HUES48 (cell line): Measurements from ENCODE around the gene LGALS7.

Source experiments
- H3K27ac ChIP-seq: one replicate; pipeline ENCODE4 v1.7.0; 2013; ENCODE audit warnings: low read depth, low read length, inconsistent platforms
- H3K27me3 ChIP-seq: 2 replicates; pipeline ENCODE4 v1.6.1; 2013; ENCODE audit warnings: mild to moderate bottlenecking, low read length; ENCODE audit not compliant: control insufficient read depth, insufficient read depth
- H3K36me3 ChIP-seq: 2 replicates; pipeline ENCODE4 v1.6.1; 2013; ENCODE audit warnings: low read length; ENCODE audit not compliant: control insufficient read depth, insufficient read depth
- H3K4me1 ChIP-seq: 2 replicates; pipeline ENCODE4 v1.6.1; 2013; ENCODE audit warnings: mild to moderate bottlenecking, low read length; ENCODE audit not compliant: control insufficient read depth, insufficient read depth
- H3K4me3 ChIP-seq: 2 replicates; pipeline ENCODE4 v1.5.1; 2013; ENCODE audit warnings: mild to moderate bottlenecking, low read depth, low read length
- H3K9ac ChIP-seq: 2 replicates; pipeline ENCODE4 v1.6.1; 2013; ENCODE audit warnings: mild to moderate bottlenecking, low read depth, low read length, moderate library complexity
- H3K9me3 ChIP-seq: 2 replicates; pipeline ENCODE4 v1.6.1; 2013; ENCODE audit warnings: low read length; ENCODE audit not compliant: control insufficient read depth, insufficient read depth

The LGALS7 gene

GRCh38 chr19:38736413-38737280 lies 36.7 kb downstream of the LGALS7 start:
- Histone ChIP-seq H3K27me3 (peaks cover 8% of the 10 kb centered on the region), H3K4me1 (peaks cover 8% of the 10 kb centered on the region), H3K36me3 (peaks cover 4% of the 10 kb centered on the region; the same call in 1 of the 2 replicates), H3K9me3 (no peaks in the 10 kb centered on the region), H3K9ac (no peak overlapping the region), H3K4me3 (peak overlapping the region; percentile 62), H3K27ac (no peak overlapping the region)

DNA sequence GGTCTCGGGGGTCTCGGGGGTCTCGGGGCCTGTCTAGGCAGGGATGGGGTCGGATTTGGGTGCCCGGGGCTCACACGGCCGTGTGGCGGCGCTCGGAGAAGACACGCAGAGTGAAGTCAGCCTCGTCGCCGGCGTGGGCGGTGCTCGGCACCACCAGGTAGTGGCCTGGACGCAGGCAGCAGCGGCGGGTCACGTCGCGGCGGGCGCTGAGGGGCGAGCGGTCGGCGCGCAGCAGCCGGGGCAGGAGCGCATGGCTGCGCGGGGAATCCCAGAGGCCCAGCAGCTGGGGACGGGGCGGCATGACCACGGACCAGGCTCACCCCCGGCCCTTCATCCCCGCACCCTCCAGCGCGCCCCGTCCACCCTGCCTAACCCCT lies 37.3 kb downstream of the LGALS7 start:
- H3K36me3 ChIP-seq: peaks cover 10% of the 10 kb centered on the region
- H3K27me3 ChIP-seq: peaks cover 8% of the 10 kb centered on the region
- no peak overlapping the region for H3K9ac ChIP-seq
- no peak overlapping the region for H3K27ac ChIP-seq
- peak overlapping the region; percentile 62 for H3K4me3 ChIP-seq
- H3K9me3 ChIP-seq: no peaks in the 10 kb centered on the region
- peaks cover 8% of the 10 kb centered on the region for H3K4me1 ChIP-seq

- H3K4me3 ChIP-seq: peak overlapping the region; percentile 76
- no peak overlapping the region for H3K9ac ChIP-seq
- peaks cover 8% of the 10 kb centered on the region for H3K27me3 ChIP-seq
- peaks cover 8% of the 10 kb centered on the region for H3K4me1 ChIP-seq
- H3K9me3 ChIP-seq: no peaks in the 10 kb centered on the region
- H3K36me3 ChIP-seq: peaks cover 18% of the 10 kb centered on the region
- H3K27ac ChIP-seq: peak overlapping the region; percentile 61
Measured at GRCh38 chr19:38735257-38735686, 38.0 kb downstream of the LGALS7 start.

DNA sequence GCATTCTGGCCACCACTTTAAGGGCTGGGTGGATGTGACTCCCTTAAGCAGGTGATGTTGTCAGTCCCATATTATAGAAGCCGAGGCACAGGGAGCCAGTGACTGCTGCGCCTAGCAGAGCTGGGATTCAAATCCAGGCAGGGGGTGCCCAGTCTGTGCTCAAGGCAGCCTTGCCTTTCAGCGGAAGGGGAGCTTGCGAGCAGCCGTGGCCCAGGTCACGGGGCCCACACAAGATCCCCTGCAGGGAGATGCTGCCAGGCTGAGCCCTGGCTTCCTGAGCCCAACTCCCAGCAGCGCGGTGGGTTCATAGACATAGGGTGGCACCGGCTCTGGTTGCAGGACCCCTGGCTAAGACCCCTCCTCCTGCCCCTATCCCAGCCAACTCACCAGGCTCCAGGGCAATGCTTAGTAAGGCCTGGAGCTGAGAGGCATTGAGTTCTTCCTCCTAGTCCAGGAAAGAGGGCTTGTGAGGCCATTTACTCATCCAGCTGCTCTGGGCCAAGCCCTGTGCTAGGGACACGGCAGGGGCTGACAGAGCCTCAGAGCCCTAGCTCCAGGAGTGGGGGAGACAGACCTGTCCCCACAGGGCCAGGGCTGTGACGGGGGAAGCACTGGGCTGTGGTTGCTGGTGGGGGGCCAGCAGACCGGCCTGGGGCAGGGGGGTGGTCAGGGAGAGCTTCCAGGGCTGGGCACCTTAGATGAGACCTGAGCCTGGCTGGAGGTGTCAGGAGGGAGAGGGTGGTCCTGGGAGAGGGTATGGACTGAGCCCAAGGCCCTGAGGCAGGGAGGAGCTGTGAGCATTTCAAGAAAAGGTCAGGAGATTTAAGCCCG lies 38.7 kb downstream of the LGALS7 start:
- Histone ChIP-seq H3K9ac (no peak overlapping the region; the same call in 1 of the 2 replicates), H3K4me1 (peaks cover 8% of the 10 kb centered on the region), H3K9me3 (no peaks in the 10 kb centered on the region), H3K27ac (peak overlapping the region; percentile 61), H3K27me3 (peaks cover 8% of the 10 kb centered on the region), H3K36me3 (peaks cover 20% of the 10 kb centered on the region), H3K4me3 (peak overlapping the region; percentile 76)

DNA sequence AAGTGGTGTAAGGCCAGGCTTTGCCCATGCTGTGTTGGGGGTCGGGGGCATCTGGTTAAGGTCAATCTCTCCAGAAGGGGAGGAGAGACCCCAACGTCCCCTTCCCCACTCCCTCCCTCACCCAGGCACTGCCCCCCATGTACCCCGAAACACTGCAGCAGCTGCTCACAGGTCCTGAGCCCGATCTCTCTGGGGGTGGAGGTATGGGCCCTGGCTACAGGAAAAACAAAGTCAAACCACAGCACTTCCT lies 39.2 kb downstream of the LGALS7 start:
- Histone ChIP-seq H3K4me1 (peaks cover 8% of the 10 kb centered on the region), H3K4me3 (no peak overlapping the region), H3K9me3 (no peaks in the 10 kb centered on the region), H3K9ac (no peak overlapping the region), H3K27me3 (peaks cover 8% of the 10 kb centered on the region), H3K36me3 (peaks cover 22% of the 10 kb centered on the region), H3K27ac (peak overlapping the region; percentile 61)

GRCh38 chr19:38733493-38734175 lies 39.7 kb downstream of the LGALS7 start:
- Histone ChIP-seq H3K36me3 (peaks cover 26% of the 10 kb centered on the region), H3K27ac (no peak overlapping the region), H3K9me3 (no peaks in the 10 kb centered on the region), H3K4me3 (no peak overlapping the region), H3K9ac (no peak overlapping the region), H3K27me3 (peaks cover 8% of the 10 kb centered on the region), H3K4me1 (peaks cover 8% of the 10 kb centered on the region)

DNA sequence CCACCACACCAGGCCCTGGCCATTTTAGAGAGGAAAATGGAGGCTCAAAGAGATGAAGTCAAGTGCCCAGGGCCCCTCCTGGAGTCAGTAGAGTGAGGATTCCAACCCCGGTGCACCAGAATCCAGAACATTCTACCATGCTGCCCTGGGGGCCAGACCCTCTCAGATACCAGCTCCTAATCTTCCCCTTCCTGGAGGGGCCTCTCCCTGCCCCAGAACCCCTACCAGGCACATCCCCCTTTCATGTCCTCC lies 40.1 kb downstream of the LGALS7 start:
- no peak overlapping the region for H3K27ac ChIP-seq

DNA sequence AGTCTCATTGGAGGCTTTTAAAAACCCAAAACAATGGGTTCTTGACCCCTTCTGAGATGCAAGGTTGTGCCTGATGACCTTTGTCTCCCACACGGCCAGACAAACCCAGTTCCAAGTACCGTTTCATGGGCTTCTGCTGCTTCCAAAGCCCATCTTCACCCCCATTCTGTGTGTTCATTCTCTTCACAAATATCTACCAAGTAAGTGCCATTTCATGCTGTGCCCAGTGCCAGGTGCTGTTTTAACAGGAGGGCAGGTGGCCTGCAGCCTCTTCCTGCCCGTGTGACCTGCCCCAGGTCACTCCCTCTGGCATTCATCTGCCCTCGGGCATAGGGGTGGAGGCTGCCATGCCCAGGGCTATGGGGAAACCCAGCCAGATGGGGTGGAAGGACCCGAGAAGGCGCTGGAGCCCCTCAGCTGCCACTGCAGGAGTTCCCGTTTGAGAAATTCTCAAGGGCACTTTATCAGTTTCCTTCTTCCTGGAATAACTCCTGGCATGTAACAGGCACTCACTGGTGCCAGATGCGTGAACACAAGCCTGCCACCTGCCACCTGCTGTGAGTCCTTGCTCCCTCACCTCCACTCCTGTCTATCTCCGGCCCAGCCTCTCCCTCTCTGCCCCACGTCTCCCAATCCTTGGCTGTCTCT lies 41.5 kb downstream of the LGALS7 start:
- peaks cover 8% of the 10 kb centered on the region for H3K4me1 ChIP-seq
- no peak overlapping the region for H3K27ac ChIP-seq
- H3K4me3 ChIP-seq: no peak overlapping the region
- H3K27me3 ChIP-seq: no peaks in the 10 kb centered on the region
- no peak overlapping the region for H3K9ac ChIP-seq
- no peaks in the 10 kb centered on the region for H3K9me3 ChIP-seq
- H3K36me3 ChIP-seq: peaks cover 42% of the 10 kb centered on the region

More for the DNA sequence above, 40.1 kb downstream of the LGALS7 start:
- Histone ChIP-seq H3K36me3 (peaks cover 29% of the 10 kb centered on the region), H3K4me1 (peaks cover 8% of the 10 kb centered on the region), H3K27me3 (peaks cover 8% of the 10 kb centered on the region), H3K9me3 (no peaks in the 10 kb centered on the region), H3K9ac (no peak overlapping the region), H3K4me3 (no peak overlapping the region)

GRCh38 chr19:38730731-38731589 lies 42.4 kb downstream of the LGALS7 start:
- peaks cover 51% of the 10 kb centered on the region for H3K36me3 ChIP-seq
- no peaks in the 10 kb centered on the region for H3K27me3 ChIP-seq
- no peak overlapping the region for H3K4me3 ChIP-seq
- no peak overlapping the region for H3K27ac ChIP-seq
- no peak overlapping the region for H3K9ac ChIP-seq
- peaks cover 8% of the 10 kb centered on the region for H3K4me1 ChIP-seq
- no peaks in the 10 kb centered on the region for H3K9me3 ChIP-seq

DNA sequence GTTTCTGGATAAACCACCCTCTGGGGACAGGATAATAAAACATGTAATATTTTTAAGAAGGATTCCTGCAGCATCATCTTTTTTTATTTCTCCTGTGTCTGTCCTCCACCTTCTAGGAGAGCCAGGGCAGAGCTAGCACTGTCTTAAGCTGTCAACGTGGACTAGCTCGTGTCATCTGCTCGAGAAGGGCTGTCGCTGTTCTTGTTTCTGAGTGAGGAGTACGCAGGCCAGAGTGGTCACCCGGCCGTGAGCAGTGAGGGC lies 42.9 kb downstream of the LGALS7 start:
- H3K27ac ChIP-seq: no peak overlapping the region
- no peaks in the 10 kb centered on the region for H3K27me3 ChIP-seq
- H3K9me3 ChIP-seq: no peaks in the 10 kb centered on the region
- H3K4me1 ChIP-seq: peaks cover 8% of the 10 kb centered on the region
- H3K4me3 ChIP-seq: no peak overlapping the region
- H3K36me3 ChIP-seq: peaks cover 56% of the 10 kb centered on the region
- no peak overlapping the region for H3K9ac ChIP-seq
